ENCODE measurements around the gene HOXD8. TPM values are rescaled to one million over a fixed set of nuclear protein-coding genes. Genes with fewer than 3 reads are reported as not detected.

The HOXD8 gene
- total and polyA plus RNA-seq, 9 donors: 29.2 to 50.6 (median 36.2) TPM

DNA sequence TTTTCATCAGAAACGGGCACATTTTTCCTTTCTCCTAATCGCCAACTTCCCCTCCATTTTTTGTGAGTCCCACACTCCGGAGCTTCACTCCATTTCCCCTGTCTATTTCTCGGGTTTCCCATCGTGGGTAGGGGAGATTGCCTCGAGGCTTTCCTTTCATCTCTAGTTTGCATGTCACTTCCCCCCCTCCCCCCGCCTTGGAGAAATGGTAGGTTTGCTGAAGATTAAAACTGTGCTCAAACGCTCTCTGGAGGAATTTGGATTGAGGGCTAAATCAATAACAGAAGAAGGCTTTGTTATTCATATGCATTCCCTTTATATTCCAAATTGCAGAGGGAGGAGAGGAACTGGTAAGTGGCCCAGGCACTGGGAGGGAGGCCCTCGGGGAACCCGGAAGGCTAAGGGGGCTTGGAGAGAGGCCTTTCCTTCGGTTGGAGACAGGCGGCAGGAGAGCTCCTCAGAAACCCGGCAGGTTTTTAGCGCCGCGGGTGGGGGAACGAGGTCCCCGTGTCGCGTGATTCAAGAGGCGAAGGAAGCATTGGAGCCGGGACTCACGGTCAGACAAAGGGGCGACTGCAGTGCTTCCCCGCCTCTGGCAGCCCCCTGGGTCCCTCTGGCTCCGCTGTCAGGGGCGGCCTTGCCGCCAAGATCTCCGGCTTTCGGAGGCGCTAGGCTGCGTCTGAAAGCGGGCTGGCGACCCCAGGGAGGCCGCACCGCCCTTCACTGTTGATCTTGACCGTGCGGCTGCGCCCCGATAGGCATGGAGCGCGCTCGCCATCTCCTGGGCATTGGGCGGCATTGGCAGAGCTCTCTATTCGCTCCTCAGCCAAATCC lies 32.3 kb upstream of the HOXD8 start:
- Histone ChIP-seq H3K4me1 (ENCODE audit: insufficient read depth) (peaks cover 3% of the 10 kb centered on the region), H3K4me3 (no peak overlapping the region)
- DNase-seq: peak; percentile 34 to 76 (median 58)

DNA sequence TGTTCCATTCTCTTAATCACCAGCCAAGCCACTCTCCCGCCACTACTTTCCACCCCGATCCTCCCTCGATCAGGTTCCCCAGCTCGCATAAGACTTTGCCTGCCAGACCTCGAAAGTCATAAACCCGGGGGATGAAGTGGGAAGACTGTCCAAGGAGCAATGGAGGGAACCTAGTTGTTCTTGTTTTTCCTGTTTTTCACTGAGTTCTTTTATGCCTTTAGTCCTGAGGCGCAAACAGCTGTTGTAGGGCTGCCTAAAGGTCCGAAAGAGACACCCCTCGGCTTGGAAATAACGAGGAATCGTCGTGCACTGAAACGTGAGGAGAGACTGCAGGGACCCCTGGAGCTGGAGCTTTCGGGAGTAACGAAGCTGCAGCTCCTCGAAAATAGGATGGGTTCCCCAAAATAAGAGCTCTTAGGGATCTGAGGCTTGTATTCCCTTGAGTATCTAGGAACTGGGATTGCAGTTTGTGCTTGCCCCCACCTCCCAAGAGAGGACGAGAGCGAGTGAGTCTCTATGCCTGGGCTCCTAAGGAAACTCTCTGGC lies 31.6 kb upstream of the HOXD8 start:
- Histone ChIP-seq H3K4me1 (ENCODE audit: insufficient read depth) (peaks cover 3% of the 10 kb centered on the region), H3K4me3 (no peak overlapping the region), H3K9me3 (peaks cover 0 to 3% of the 10 kb centered on the region in 2 donors), H3K27me3 (peaks cover 21% of the 10 kb centered on the region), H3K27ac (no peak overlapping the region), H3K36me3 (no peaks in the 10 kb centered on the region)
- intact Hi-C loops (cut with DNase I): loop anchor here in 1 of 4 donors (10.0 kb wide), 1 partner anchor 413 kb away; no protein-coding TSS in a partner anchor
- TF ChIP-seq POLR2A (IDR thresholded peaks at IDR 0.05) (no peak), EP300 (IDR thresholded peaks at IDR 0.05) (no peak)
- TF ChIP-seq, protein P1, sequence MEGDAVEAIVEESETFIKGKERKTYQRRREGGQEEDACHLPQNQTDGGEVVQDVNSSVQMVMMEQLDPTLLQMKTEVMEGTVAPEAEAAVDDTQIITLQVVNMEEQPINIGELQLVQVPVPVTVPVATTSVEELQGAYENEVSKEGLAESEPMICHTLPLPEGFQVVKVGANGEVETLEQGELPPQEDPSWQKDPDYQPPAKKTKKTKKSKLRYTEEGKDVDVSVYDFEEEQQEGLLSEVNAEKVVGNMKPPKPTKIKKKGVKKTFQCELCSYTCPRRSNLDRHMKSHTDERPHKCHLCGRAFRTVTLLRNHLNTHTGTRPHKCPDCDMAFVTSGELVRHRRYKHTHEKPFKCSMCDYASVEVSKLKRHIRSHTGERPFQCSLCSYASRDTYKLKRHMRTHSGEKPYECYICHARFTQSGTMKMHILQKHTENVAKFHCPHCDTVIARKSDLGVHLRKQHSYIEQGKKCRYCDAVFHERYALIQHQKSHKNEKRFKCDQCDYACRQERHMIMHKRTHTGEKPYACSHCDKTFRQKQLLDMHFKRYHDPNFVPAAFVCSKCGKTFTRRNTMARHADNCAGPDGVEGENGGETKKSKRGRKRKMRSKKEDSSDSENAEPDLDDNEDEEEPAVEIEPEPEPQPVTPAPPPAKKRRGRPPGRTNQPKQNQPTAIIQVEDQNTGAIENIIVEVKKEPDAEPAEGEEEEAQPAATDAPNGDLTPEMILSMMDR (IDR thresholded peaks at IDR 0.05): no peak
- WGBS, 3 donors: 4 to 8% (median 7%) methylated on average over 16 to 18 of the region's 18 CpGs
- DNase-seq: no peak

More for the DNA sequence above, 32.3 kb upstream of the HOXD8 start:
- Histone ChIP-seq H3K9me3 (peaks cover 0 to 3% of the 10 kb centered on the region in 2 donors), H3K27ac (no peak overlapping the region), H3K27me3 (peaks cover 25% of the 10 kb centered on the region), H3K36me3 (no peaks in the 10 kb centered on the region)
- WGBS, 3 donors: 3 to 5% (median 4%) methylated on average over 35 to 45 of the region's 45 CpGs
- intact Hi-C loops (cut with DNase I): loop anchor here in 1 of 4 donors (10.0 kb wide), 1 partner anchor 412 kb away; no protein-coding TSS in a partner anchor
- TF ChIP-seq EP300 (IDR thresholded peaks at IDR 0.05) (no peak), POLR2A (IDR thresholded peaks at IDR 0.05) (no peak)
- TF ChIP-seq, protein P1 (IDR thresholded peaks at IDR 0.05): peak; percentile 25 to 59 (median 45)

DNA sequence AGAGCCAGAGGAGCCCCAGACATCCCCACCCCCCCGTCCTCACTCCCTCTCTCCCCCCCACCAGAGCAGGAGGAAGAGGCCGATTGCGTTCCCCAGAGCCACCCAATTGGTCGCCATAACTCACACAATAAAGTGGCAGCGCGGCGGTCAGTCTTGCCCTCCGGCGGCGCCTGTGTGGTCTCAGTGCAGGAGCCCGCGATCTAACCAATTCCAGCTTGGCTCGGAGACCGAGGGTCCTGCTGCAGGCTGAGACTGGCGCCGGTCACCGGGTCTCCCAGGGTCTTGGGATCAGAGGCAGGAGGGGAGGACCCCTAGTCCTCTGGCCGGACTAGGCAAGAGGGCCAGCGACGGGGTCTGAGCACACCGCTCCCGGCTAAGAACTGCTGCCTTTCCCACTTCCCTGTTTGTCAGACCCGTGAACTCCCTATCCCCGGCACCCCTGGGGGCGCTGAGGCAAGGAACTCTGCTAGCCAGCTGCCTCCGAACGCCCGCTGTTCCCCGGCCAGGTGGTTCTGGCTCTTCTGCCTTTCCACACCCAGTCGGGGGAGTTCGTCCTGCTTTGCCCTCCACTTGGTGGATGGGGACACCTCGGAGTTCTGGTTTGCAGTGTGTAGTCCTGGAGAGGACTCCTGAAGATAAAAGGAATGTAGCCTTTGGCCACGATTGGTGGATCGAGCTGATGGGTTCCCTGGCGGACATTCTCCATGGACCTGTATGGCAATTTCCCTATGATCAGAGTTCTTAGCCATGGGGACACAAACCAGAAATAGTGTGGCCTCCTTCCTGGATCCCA lies 30.9 kb upstream of the HOXD8 start:
- intact Hi-C loops (cut with DNase I): loop anchor here in 1 of 4 donors (10.0 kb wide), 1 partner anchor 414 kb away; no protein-coding TSS in a partner anchor
- H3K27ac ChIP-seq: no peak overlapping the region
- DNase-seq: peak in 1 of 5 donors; percentile 12

More for the DNA sequence above, 30.9 kb upstream of the HOXD8 start:
- H3K36me3 ChIP-seq: no peaks in the 10 kb centered on the region
- no peaks in the 10 kb centered on the region for H3K4me1 ChIP-seq (ENCODE audit: insufficient read depth)
- H3K4me3 ChIP-seq: no peak overlapping the region
- peaks cover 0 to 3% of the 10 kb centered on the region in 2 donors for H3K9me3 ChIP-seq
- TF ChIP-seq POLR2A (IDR thresholded peaks at IDR 0.05) (no peak), EP300 (IDR thresholded peaks at IDR 0.05) (no peak)
- TF ChIP-seq, protein P1 (IDR thresholded peaks at IDR 0.05): no peak
- peaks cover 15% of the 10 kb centered on the region for H3K27me3 ChIP-seq
- 6 to 11% (median 8%) methylated on average over 33 to 35 of the region's 35 CpGs for WGBS, 3 donors

Measured in ovary (tissue), 9 donors.